Measurements from ENCODE around the gene DCAF8L1.

DNA sequence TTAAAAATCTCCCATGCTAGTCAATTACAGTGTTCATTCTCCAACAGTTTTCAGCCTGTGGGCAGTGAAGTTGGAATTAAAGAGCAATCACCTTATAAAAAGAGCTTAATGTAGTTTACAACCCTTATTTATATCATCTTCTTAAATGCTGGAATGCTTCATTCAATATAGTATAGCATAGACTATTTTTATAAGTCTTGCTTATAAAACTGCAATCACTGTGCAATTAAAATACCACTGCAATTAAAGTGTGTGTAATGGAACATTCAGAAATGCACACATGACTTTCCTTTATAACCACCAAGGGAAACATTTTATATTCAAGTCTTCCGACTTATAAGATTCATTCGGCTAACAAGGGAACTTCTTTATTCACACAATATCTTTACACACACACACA lies 16.4 kb upstream of the DCAF8L1 start:
- no peak for TF ChIP-seq POLR2AphosphoS5 (IDR thresholded peaks at IDR 0.05; ENCODE audit: low read depth, low read length)
- TF ChIP-seq, protein P1, sequence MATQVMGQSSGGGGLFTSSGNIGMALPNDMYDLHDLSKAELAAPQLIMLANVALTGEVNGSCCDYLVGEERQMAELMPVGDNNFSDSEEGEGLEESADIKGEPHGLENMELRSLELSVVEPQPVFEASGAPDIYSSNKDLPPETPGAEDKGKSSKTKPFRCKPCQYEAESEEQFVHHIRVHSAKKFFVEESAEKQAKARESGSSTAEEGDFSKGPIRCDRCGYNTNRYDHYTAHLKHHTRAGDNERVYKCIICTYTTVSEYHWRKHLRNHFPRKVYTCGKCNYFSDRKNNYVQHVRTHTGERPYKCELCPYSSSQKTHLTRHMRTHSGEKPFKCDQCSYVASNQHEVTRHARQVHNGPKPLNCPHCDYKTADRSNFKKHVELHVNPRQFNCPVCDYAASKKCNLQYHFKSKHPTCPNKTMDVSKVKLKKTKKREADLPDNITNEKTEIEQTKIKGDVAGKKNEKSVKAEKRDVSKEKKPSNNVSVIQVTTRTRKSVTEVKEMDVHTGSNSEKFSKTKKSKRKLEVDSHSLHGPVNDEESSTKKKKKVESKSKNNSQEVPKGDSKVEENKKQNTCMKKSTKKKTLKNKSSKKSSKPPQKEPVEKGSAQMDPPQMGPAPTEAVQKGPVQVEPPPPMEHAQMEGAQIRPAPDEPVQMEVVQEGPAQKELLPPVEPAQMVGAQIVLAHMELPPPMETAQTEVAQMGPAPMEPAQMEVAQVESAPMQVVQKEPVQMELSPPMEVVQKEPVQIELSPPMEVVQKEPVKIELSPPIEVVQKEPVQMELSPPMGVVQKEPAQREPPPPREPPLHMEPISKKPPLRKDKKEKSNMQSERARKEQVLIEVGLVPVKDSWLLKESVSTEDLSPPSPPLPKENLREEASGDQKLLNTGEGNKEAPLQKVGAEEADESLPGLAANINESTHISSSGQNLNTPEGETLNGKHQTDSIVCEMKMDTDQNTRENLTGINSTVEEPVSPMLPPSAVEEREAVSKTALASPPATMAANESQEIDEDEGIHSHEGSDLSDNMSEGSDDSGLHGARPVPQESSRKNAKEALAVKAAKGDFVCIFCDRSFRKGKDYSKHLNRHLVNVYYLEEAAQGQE (IDR thresholded peaks at IDR 0.05; ENCODE audit: insufficient read depth in 1 of 2, low read depth in 2 of 2, low read length in 2 of 2), result no peak
